HCT116 (cell line): ENCODE data around the gene TMEM141.

Source experiments
- CTCF ChIP-seq, 3 experiments: fragments of 200-600 bp in 1 of 3; sonication (generic) in 1 of 3; IDR thresholded peaks in 2 of 3; conservative IDR thresholded peaks in 1 of 3; 2 replicates each; pipeline ENCODE4 v1.5.1; 2012 to 2017; ENCODE audit warnings: low read depth in 2 of 3, low read length in 2 of 3, antibody characterized with exemption in 1 of 3, borderline replicate concordance in 1 of 3, control low read depth in 1 of 3, mild to moderate bottlenecking in 1 of 3, mixed read lengths in 1 of 3, mixed run types in 1 of 3, moderate library complexity in 1 of 3; ENCODE audit not compliant: insufficient read depth in 1 of 3
- EGR1 ChIP-seq: IDR thresholded peaks from 2 replicates; pipeline ENCODE4 v1.6.1; 2012; ENCODE audit warnings: low read depth
- MAX ChIP-seq: IDR thresholded peaks from 2 replicates; pipeline ENCODE4 v1.6.1; 2012

- TF ChIP-seq MAX = no peak
- TF ChIP-seq CTCF (IDR thresholded peaks at IDR 0.05 in 2 of 3, conservative IDR thresholded peaks at IDR 0.05 in 1 of 3; ENCODE audit: borderline replicate concordance in 1 of 3, insufficient read depth in 1 of 3, low read depth in 2 of 3, low read length in 2 of 3) = no peak
- no peak for TF ChIP-seq EGR1
Measured at GRCh38 chr9:136786451-136786850, 4.7 kb upstream of the TMEM141 start.
